ENCODE data around the gene LOXHD1.

The LOXHD1 gene

GRCh38 chr18:46676182-46676835 lies 19.3 kb upstream of the LOXHD1 start:
- DNase-seq (ENCODE audit: low spot score) = no peak

GRCh38 chr18:46675112-46675511 lies 18.1 kb upstream of the LOXHD1 start:
- no peak for DNase-seq (ENCODE audit: low spot score)

- peak; percentile 38 for DNase-seq (ENCODE audit: low spot score)
Observed at GRCh38 chr18:46672062-46672970, 15.3 kb upstream of the LOXHD1 start.

GRCh38 chr18:46668694-46669093 lies 11.7 kb upstream of the LOXHD1 start:
- DNase-seq (ENCODE audit: low spot score) = no peak

- no peak for DNase-seq (ENCODE audit: low spot score)
Observed at GRCh38 chr18:46668135-46668534, 11.1 kb upstream of the LOXHD1 start.

GRCh38 chr18:46663539-46663938 lies 6.5 kb upstream of the LOXHD1 start:
- no peak for DNase-seq (ENCODE audit: low spot score)

- DNase-seq (ENCODE audit: low spot score) = no peak
Observed at GRCh38 chr18:46660957-46661749, 4.1 kb upstream of the LOXHD1 start.

GRCh38 chr18:46659484-46659883 lies 2.5 kb upstream of the LOXHD1 start:
- no peak for DNase-seq (ENCODE audit: low spot score)

- DNase-seq (ENCODE audit: low spot score) = no peak
Observed at GRCh38 chr18:46656326-46657114, 500 bp downstream of the LOXHD1 start.

- no peak for DNase-seq (ENCODE audit: low spot score)
Observed at GRCh38 chr18:46652372-46652771, 4.6 kb downstream of the LOXHD1 start.

- DNase-seq (ENCODE audit: low spot score) = no peak
Observed at GRCh38 chr18:46650681-46651080, 6.3 kb downstream of the LOXHD1 start.

GRCh38 chr18:46649071-46649862 lies 7.8 kb downstream of the LOXHD1 start:
- no peak for DNase-seq (ENCODE audit: low spot score)

GRCh38 chr18:46646468-46646867 lies 10.6 kb downstream of the LOXHD1 start:
- no peak for DNase-seq (ENCODE audit: low spot score)

- DNase-seq (ENCODE audit: low spot score) = no peak
Observed at GRCh38 chr18:46642561-46642960, 14.5 kb downstream of the LOXHD1 start.

- no peak for DNase-seq (ENCODE audit: low spot score)
Observed at GRCh38 chr18:46641917-46642316, 15.1 kb downstream of the LOXHD1 start.

- DNase-seq (ENCODE audit: low spot score) = no peak
Observed at GRCh38 chr18:46639386-46639785, 17.6 kb downstream of the LOXHD1 start.

GRCh38 chr18:46636040-46636630 lies 20.9 kb downstream of the LOXHD1 start:
- no peak for DNase-seq (ENCODE audit: low spot score)

- no peak for DNase-seq (ENCODE audit: low spot score)
Observed at GRCh38 chr18:46632401-46633071, 24.5 kb downstream of the LOXHD1 start.

GRCh38 chr18:46630991-46631390 lies 26.0 kb downstream of the LOXHD1 start:
- DNase-seq (ENCODE audit: low spot score) = no peak

- no peak for DNase-seq (ENCODE audit: low spot score)
Observed at GRCh38 chr18:46630160-46630559, 26.9 kb downstream of the LOXHD1 start.

Data from CD4-positive, alpha-beta T cell treated with Interleukin-2 at 100 ng/mL for 4 hours (primary cell).